ENCODE measurements around the gene ASB3.
A peak's percentile ranks its signal among the peaks of the same experiment; 100 is the strongest.

ASB3 gene

DNA sequence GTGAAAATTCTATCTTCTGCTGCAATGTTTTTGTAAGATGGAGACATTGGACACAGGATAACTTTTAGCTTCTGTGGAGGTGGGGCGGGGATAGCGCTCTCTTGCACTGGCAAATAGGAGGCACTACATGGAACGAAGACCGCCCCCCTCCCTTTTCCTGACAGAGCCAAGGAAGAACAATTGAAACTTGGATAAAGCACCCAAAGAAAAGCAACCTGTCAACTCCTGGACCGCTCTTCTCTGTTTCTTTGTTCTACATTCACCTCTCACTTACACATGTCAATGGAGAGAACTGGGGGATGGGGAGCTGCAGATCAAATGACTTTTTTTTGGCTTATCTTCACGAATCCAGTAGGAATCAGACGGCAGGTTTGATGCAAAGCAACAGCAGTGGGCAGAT lies 145.5 kb downstream of the ASB3 start:
- no peak for DNase-seq (ENCODE audit: low spot score)

DNA sequence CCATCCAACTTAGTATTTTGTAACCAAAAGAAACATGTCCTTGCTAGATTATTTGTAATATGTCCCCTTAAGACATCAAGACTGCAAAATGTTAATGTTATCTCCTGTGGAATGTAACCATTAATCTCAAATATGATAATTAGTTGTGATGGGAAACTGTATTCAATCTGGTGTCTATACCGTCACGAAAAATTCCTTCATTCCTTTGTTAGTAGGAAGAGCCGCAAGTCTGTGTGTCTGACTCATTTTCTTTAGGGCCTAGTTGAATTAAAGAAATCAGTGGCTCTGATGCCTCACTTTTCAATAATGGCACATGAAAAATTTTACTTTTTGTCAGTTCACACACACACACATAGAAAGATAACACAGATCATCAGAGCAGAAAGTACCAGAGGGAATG lies 146.3 kb downstream of the ASB3 start:
- DNase-seq (ENCODE audit: low spot score) = no peak

DNA sequence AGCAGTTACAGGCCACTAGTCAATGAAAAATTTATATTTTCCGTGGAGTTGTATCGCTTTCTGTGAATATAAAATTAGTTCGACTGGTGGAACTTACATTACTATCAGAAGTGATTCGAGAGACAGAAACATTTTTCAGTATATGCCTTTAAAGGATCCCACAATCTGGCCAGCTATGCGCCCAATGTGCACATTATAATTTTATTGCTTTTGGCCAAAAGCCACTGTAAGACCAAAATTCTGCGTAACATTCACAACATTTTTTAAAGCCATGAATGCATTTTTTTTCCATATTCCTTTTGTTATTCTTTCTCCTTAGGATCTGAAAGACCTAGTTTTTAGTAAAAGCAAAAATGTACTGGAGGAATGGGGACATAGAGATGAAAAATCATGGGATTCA lies 150.2 kb downstream of the ASB3 start:
- DNase-seq (ENCODE audit: low spot score) = no peak

DNA sequence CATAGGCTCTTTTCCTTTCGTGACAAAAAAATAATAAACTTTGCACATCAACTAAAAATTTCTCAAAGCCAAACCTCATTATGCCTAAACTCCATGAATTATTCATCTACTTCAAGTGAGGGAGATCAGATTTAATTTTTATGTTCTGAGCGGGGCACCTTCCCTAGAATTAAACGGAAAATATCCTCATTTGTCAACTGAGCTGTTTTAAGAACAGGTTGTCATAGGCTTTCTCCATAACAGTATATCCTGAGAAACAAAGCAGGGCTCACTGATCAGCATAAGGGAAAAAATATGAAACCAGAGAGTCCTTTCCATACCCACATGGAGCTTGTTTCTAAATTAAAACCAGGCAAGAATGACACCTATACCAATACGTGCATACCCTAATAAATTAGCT lies 150.6 kb downstream of the ASB3 start:
- DNase-seq (ENCODE audit: low spot score) = no peak

DNA sequence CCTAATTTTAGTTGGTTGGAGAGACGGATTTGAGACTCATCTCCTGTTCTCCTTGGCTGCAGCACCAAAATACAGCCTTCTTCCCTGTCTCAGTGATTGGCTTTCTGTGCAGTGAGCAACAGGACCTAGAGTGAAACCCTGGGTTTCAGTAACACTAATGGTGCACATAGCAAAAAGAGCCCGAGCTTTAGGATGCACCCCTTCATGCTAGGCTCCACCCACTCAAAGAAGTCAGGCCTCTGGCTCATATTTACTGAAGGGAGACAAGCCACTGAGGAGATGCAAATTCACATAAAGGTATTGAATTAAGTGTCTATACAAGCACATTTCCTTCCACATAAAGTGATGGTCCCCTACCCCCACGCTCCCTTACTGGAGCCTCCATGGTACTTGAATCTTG lies 151.1 kb downstream of the ASB3 start:
- no peak for DNase-seq (ENCODE audit: low spot score)

DNA sequence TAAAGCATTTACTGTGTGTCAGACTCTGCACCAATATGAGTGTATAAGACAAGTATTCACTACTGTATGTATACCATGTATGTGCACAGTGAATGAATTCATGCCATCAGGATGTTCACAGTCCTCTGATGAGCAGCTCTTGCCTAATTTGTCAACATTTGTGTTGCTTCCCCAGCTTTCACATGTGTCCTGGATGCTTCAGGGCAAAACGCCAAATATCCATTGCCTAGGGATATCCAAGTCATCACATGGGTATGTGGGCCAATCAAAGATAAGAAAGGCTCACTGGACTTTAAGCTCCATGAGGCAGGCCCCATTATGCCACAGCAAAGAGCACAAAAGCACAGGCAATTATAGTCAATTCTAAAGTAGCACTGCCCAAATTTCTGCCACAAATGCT lies 153.3 kb downstream of the ASB3 start:
- peak; percentile 11 for DNase-seq (ENCODE audit: low spot score)

DNA sequence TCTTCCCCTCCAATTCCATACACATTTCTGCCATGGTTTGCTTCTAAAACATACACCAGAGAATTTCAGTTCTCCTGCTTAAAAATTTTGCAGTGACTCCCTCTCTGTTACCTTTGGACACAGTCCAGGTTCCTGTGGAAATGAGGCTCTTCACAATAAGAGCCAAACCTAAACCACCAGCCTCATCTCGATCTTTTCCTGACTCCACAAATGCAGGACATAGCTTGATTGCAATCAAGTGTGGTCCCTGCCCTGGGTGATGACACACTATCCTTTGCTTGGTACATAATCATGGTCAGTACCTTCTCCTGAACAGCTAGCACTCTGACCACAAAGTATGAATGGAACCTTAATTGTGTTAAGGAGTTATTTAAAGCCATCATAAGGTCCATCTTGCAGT lies 154.0 kb downstream of the ASB3 start:
- DNase-seq (ENCODE audit: low spot score) = no peak

DNA sequence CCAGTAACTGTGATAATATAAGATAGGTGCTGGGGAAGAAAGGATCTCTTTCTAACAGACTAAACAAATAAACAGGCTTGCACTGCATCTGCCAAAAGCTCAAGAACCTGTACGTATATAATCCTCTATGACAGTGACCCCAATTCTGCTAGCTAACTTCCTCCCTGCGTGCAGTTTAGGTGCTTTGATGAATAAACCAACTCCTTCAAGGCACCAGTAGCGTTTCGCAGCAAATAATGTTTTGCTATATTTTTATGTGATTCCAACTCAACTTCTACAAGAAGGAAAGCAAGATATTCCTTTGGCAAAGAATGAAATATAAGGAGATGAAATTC lies 154.7 kb downstream of the ASB3 start:
- no peak for DNase-seq (ENCODE audit: low spot score)

DNA sequence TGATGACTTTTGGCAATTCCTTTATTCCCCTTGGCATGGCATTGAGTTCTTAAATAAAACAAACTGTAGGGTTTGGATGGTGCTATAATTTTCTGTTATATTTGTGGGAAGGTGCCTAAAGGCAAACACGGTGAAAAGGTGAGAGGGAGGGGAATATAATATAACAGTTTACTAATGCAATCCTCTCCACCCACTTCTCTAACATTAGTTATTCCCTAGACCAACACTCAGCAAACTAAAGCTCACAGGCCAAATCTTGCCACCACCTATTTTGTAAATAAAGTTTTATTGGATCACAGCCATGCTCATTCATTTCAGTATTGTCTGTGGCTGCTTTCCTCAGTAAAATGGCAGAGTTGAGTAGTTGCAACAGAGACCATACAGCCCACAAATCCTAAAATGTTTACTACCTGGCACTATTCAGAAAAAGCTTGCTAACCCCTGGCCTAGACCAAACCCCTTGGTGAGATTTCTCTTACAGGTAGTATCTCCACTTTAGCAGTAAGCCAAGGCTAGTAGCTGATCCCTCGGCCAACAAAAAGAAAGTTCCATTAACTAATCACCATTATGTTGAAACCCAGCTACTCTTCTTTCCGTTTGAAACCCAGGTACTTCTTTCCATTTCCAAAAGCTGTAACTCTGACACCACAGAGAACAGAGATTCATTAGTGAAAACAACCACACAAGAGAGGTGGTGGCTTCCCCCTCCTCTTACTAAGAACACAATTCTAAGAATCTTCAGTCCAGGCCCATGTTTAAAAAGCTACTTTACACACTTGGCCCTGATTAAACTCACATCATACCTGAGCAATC lies 155.2 kb downstream of the ASB3 start:
- no peak for DNase-seq (ENCODE audit: low spot score)

DNA sequence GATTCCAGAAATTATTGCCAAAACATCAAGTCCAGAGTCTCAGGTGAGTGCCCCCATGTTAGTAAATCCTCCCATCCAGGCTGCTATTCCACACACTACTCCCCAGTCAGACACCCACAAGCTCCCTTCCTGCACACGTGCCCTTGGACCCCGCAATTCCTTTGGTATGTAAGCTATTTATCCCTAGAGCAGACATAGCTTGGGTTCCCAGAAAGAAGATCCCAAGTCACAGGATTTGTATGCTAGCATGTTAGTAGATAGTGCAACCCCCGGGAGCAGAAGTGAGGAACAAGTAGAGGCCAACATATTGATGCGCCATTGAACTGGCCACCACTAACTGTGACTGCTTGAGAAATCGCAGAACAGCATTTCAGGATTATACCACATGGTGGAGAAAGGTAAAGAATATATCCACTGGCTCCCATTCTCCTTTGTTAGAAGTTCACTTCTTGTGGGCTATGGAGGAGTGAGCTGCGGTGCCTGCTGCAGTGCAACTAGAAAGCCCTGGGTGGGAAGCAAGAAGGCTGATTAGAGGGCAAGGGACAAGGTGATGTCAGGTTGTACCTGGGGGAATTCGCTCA lies 156.6 kb downstream of the ASB3 start:
- DNase-seq (ENCODE audit: low spot score) = no peak

DNA sequence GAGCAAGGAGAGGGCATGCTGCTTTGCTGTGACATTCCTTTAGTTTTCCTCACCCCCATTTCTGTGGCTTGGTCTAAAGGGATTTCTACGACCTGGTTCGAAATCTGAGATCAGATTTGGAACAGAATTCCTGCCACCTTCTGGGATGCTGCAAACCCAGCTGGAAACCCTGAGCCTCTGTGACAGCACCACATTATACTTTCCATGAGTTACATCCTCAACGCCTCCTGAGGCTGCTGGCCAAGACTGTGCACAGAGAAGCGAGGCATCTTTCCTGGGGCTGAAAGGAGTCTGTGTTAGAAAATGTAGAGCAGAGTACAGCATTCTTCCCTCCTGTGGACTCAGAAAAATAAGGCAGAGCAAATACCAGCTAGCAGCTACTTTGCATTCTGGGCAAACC lies 157.3 kb downstream of the ASB3 start:
- no peak for DNase-seq (ENCODE audit: low spot score)

DNA sequence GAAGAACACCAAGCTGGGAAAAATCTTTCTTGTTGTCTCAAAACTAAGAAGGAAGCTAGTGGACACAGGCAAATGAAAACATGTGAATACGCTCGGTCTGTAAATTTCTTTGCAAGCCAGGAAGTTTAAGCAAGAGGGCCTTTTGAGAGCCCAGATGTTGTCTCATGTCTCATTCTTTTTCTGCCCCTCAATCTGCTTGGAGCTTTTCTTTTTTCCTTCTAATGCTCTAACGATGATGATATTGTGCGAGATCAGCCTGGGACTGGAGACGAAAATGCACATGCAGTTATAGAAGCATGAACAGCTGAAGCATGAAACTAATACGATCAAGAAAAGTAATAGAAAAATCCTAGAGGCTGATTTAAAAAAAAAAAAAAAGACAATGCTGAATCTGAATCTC lies 157.8 kb downstream of the ASB3 start:
- no peak for DNase-seq (ENCODE audit: low spot score)

DNA sequence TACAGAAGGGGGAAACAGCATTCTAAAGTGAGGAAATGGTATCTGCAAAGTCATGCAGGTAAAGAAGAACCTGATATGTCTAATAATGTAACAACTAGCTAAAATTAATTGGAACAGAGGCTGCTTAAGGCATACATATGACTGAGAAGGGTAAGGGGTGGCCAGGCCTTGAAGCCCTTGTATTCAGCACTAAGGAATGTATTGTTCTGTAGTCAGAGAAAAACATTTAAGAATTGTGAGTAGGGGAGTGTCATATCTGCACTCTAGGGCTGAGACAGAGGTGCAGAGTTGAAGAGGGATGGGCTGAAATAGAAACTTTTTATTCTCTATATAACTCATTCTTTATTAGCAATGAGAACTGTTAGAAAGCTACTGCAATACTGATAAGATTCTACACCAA lies 164.6 kb downstream of the ASB3 start:
- DNase-seq (ENCODE audit: low spot score) = no peak

DNA sequence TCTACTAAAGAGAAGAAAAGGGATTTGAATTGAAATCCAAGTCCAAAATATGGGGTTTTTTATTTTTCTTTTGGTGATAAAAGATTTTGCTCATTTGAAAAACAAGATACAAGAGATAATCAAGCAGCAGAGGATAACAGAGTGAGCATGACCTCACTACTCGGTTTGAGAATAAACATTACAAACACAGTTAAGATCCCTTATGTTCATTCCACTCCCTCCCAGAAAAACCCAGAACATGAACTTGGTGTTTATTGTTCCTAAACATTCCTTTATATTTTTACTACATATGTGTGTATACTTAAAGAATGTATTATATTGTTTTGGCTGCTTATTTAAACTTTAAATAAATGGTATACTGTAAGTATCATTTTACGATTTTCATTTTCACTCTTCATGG lies 165.8 kb downstream of the ASB3 start:
- DNase-seq (ENCODE audit: low spot score) = no peak

Measured in RKO (cell line).